Parathyroid adenoma (tissue), 2 donors: ENCODE measurements around the gene TMUB1.

Experiments used
- H2AFZ ChIP-seq: fragments of 300-600 bp; sonication (generic); one replicate; pipeline ENCODE4 v1.7.0; 2017; ENCODE audit warnings: antibody characterized with exemption, mild to moderate bottlenecking
- H3K27ac ChIP-seq: fragments of 300-600 bp; sonication (generic); one replicate; pipeline ENCODE4 v1.7.0; 2017
- H3K27me3 ChIP-seq: fragments of 300-600 bp; sonication (generic); one replicate; pipeline ENCODE4 v1.7.0; 2017; ENCODE audit warnings: low read length; ENCODE audit not compliant: control insufficient read depth, insufficient read depth
- H3K36me3 ChIP-seq: fragments of 300-600 bp; sonication (generic); one replicate; pipeline ENCODE4 v1.7.0; 2017; ENCODE audit warnings: low read length; ENCODE audit not compliant: control insufficient read depth, insufficient read depth
- H3K4me1 ChIP-seq: fragments of 300-600 bp; sonication (generic); one replicate; pipeline ENCODE4 v1.7.0; 2017; ENCODE audit warnings: control low read depth
- H3K4me2 ChIP-seq: fragments of 300-600 bp; sonication (generic); one replicate; pipeline ENCODE4 v1.7.0; 2017; ENCODE audit warnings: low read length
- H3K4me3 ChIP-seq: fragments of 300-600 bp; sonication (generic); one replicate; pipeline ENCODE4 v1.7.0; 2017; ENCODE audit warnings: low read depth, low read length
- H3K79me2 ChIP-seq: fragments of 300-600 bp; sonication (generic); one replicate; pipeline ENCODE4 v1.7.0; 2017; ENCODE audit warnings: control low read depth
- H3K9ac ChIP-seq: fragments of 300-600 bp; sonication (generic); one replicate; pipeline ENCODE4 v1.7.0; 2017; ENCODE audit warnings: mild to moderate bottlenecking
- H3K9me3 ChIP-seq: fragments of 300-600 bp; sonication (generic); one replicate; pipeline ENCODE4 v1.7.0; 2017; ENCODE audit warnings: low read length; ENCODE audit not compliant: control insufficient read depth
- CTCF ChIP-seq: fragments of 300-600 bp; sonication (generic); IDR thresholded peaks from one replicate; pipeline ENCODE4 v1.7.0; 2017; ENCODE audit warnings: antibody characterized with exemption, mild to moderate bottlenecking
- donor health status: primary hyperparathyroidism.

The TMUB1 gene

GRCh38 chr7:151100921-151101320 is 17.6 kb upstream of the TMUB1 start:
- H3K9me3 ChIP-seq = no peaks in the 10 kb centered on the region
- no peaks in the 10 kb centered on the region for H3K4me1 ChIP-seq
- TF ChIP-seq CTCF = no peak
- H3K4me2 ChIP-seq = no peak overlapping the region
- H3K36me3 ChIP-seq = no peaks in the 10 kb centered on the region
- no peak overlapping the region for H2AFZ ChIP-seq
- H3K27me3 ChIP-seq = no peaks in the 10 kb centered on the region
- no peak overlapping the region for H3K27ac ChIP-seq
- H3K9ac ChIP-seq = no peak overlapping the region
- peaks cover 71% of the 10 kb centered on the region for H3K79me2 ChIP-seq
- H3K4me3 ChIP-seq = no peak overlapping the region

DNA sequence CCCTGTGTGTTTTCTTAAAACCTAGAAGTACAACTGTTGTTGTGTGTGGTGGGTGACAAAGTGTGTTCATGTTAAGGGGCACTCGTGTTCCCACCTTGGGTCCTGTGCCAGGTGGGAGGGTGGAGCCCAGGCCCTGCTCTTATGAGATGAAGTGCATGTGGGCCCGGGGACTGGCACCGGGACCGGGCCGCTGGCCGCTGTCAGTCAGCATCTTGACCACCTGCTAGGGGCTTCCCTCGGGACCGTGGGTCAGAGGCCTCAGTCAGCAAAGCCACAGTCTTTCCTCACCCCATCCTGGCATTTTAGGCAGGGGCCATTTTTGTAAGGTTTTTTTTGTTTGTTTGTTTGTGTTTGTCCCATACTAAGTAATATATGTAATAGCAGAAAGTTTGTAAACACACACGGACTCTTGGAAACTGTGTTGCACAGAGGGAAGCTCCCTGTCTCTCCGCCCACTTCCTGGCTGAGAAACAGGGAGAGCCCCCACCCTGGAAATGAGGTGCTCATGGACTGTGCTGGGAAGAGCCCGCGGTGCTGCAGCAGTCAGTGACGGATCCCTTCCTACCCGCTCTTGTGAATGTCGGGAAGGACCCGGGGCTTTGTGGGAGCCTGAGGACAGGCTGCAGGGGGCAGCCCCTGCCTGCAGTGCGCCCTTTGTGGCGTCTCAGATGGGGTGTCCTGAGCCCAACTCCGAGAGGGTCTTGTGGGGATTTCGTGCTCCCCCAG is 16.4 kb upstream of the TMUB1 start:
- no peak overlapping the region for H3K4me3 ChIP-seq
- H3K27me3 ChIP-seq = no peaks in the 10 kb centered on the region
- H3K36me3 ChIP-seq = no peaks in the 10 kb centered on the region
- no peak overlapping the region for H3K9ac ChIP-seq
- no peak overlapping the region for H3K27ac ChIP-seq
- no peaks in the 10 kb centered on the region for H3K9me3 ChIP-seq
- H3K4me2 ChIP-seq = no peak overlapping the region
- TF ChIP-seq CTCF = no peak
- H3K79me2 ChIP-seq = peaks cover 75% of the 10 kb centered on the region
- H3K4me1 ChIP-seq = no peaks in the 10 kb centered on the region
- no peak overlapping the region for H2AFZ ChIP-seq

- Histone ChIP-seq H2AFZ (no peak overlapping the region), H3K9ac (no peak overlapping the region), H3K4me3 (no peak overlapping the region), H3K4me2 (no peak overlapping the region), H3K4me1 (peaks cover under 1% of the 10 kb centered on the region), H3K27ac (no peak overlapping the region), H3K27me3 (no peaks in the 10 kb centered on the region), H3K36me3 (no peaks in the 10 kb centered on the region), H3K79me2 (peaks cover 81% of the 10 kb centered on the region), H3K9me3 (no peaks in the 10 kb centered on the region)
- TF ChIP-seq CTCF = no peak
These were observed 12.7 kb upstream of the TMUB1 start for GRCh38 chr7:151095828-151096475.

DNA sequence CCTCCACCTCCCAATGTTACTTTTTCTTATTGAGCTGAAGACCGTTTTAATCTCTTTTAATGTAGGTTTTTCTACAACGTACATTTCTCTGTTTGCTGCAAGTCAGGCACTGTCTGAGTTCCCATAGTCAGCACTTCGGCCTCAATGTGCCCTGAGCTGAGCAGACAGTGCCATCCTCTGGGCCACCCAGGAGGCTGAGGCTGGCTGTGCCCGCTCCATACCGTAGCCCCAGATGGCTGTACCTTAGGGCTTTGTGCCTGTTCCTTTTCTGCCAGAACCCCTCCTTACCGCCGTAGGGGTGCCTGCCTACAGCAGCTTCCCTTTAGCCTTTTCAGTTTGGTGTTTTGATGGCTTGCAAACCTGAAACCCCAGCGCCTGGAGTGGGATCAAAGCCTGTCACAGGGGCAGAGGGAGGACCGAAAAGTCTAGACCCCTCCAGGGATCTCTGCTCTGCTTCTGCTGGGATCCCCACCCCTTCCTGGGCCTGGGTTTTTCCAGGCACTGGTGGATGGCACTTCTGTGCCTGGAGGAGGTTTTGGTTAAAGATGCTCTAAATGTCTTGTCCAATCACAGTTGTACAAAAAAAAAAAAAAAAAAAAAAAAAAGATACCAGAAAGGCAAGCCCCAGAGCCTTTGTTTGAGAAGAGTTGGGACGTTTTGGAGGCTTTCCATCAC is 12.0 kb upstream of the TMUB1 start:
- Histone ChIP-seq H3K4me2 (no peak overlapping the region), H3K36me3 (no peaks in the 10 kb centered on the region), H3K27me3 (no peaks in the 10 kb centered on the region), H2AFZ (no peak overlapping the region), H3K9me3 (no peaks in the 10 kb centered on the region), H3K4me3 (no peak overlapping the region), H3K27ac (no peak overlapping the region), H3K4me1 (peaks cover 3% of the 10 kb centered on the region), H3K9ac (no peak overlapping the region), H3K79me2 (peaks cover 81% of the 10 kb centered on the region)
- TF ChIP-seq CTCF = no peak
